NCI-H774 (cell line): ENCODE measurements around the gene MRPL4.
"Not testable (repeated sequence)": the region's sequence is repeated elsewhere in the genome, so short reads cannot be mapped to it uniquely, and the experiment has no call there.

Experiments used
- DNase-seq: peaks from one replicate; lab custom pipeline; 2025; lab: John Stamatoyannopoulos, UW

The MRPL4 gene

GRCh38 chr19:10262771-10263170 lies 10.8 kb downstream of the MRPL4 start:
- DNase-seq, result no peak

- DNase-seq, result no peak
These were observed 14.7 kb downstream of the MRPL4 start for GRCh38 chr19:10266706-10267105.

GRCh38 chr19:10268071-10268470 lies 16.1 kb downstream of the MRPL4 start:
- no peak for DNase-seq

- peak; percentile 47 for DNase-seq
These were observed 17.5 kb downstream of the MRPL4 start for GRCh38 chr19:10269333-10270179.

GRCh38 chr19:10270180-10270615 lies 18.2 kb downstream of the MRPL4 start:
- no peak for DNase-seq

GRCh38 chr19:10270616-10271394 lies 18.8 kb downstream of the MRPL4 start, which contains the start of gene ICAM1:
ICAM1 (plus strand) TSS chr19:10271120; CDS start chr19:10271160, 40 bp downstream.
- no peak for DNase-seq

- no peak for DNase-seq
These were observed 19.6 kb downstream of the MRPL4 start for GRCh38 chr19:10271543-10272086.

GRCh38 chr19:10274589-10274988 lies 22.6 kb downstream of the MRPL4 start:
- DNase-seq, result no peak

GRCh38 chr19:10277795-10278589 lies 26.0 kb downstream of the MRPL4 start:
- no peak for DNase-seq

- no peak for DNase-seq
These were observed 26.9 kb downstream of the MRPL4 start for GRCh38 chr19:10278935-10279334.

- no peak for DNase-seq
These were observed 27.9 kb downstream of the MRPL4 start for GRCh38 chr19:10279737-10280442.

- not testable (repeated sequence) for DNase-seq
These were observed 30.0 kb downstream of the MRPL4 start for GRCh38 chr19:10282043-10282442.

GRCh38 chr19:10283301-10284064 lies 31.5 kb downstream of the MRPL4 start:
- no peak for DNase-seq

GRCh38 chr19:10284065-10284959 lies 32.3 kb downstream of the MRPL4 start:
- DNase-seq, result no peak

- DNase-seq, result no peak
These were observed 32.9 kb downstream of the MRPL4 start for GRCh38 chr19:10284960-10285278.

GRCh38 chr19:10285393-10285792 lies 33.4 kb downstream of the MRPL4 start:
- DNase-seq, result no peak

- no peak for DNase-seq
These were observed 35.1 kb downstream of the MRPL4 start, which contains the start of gene ICAM4 for GRCh38 chr19:10286803-10287737. ICAM4 (plus strand) TSS chr19:10286955; CDS start chr19:10287013, 58 bp downstream.

- DNase-seq, result peak; percentile 43
These were observed 36.7 kb downstream of the MRPL4 start for GRCh38 chr19:10288662-10289166.
